HG03135 (cell line): Measurements from ENCODE around the gene SLCO2A1.

ENCODE experiments used
- ATAC-seq: cut with Tn5 transposase; IDR thresholded peaks from one replicate; pipeline ENCODE4 v1.9.1; 2021; ENCODE audit warnings: mild to moderate bottlenecking, moderate library complexity; ENCODE audit not compliant: unreplicated experiment

Gene SLCO2A1

DNA sequence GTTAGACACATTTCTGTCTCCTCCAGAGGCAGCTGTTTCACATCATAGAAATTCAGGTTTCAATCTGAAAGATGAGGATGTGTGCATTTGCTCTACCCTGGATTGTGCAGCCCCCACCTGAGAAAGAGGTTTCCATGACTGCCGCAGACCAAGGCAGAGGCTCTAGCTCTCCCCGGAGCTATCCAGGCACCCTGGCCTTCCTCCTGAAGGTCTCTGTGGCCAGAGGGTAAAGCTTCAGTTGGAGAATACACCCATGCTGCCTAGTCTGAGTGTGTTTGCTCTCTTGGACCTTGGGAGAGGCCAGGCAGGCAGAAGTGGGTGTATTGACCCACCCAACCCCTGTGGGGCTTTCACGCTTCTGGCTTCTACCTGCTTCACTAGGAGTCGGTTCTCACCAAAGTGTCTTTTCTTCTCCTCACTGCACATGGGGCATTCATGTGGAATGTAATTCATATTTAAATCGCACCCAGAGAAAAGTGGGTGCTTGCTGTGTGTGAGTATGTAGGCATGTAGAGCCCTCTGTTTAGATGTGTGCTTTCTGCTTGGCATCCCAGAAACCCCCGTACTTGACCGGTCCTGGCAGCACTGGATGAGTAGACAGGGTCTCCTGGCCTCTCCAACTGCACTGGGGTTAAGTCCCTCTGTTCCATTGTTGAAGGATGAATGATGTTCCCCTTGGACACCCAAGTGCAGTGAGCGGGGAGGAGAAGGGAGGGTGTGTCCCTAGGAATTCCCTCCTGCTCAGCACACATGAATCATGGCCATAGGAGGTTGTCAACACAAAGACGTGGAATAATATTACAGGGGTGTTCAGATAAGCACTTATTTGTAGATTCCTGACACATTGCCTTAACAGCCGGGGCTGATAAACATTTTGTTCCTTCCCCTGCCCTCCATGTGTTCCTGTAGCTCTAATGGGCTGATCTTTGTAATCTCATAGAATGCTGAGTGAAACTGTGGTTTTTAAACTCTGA is 113.8 kb downstream of the SLCO2A1 start:
- no peak for ATAC-seq

DNA sequence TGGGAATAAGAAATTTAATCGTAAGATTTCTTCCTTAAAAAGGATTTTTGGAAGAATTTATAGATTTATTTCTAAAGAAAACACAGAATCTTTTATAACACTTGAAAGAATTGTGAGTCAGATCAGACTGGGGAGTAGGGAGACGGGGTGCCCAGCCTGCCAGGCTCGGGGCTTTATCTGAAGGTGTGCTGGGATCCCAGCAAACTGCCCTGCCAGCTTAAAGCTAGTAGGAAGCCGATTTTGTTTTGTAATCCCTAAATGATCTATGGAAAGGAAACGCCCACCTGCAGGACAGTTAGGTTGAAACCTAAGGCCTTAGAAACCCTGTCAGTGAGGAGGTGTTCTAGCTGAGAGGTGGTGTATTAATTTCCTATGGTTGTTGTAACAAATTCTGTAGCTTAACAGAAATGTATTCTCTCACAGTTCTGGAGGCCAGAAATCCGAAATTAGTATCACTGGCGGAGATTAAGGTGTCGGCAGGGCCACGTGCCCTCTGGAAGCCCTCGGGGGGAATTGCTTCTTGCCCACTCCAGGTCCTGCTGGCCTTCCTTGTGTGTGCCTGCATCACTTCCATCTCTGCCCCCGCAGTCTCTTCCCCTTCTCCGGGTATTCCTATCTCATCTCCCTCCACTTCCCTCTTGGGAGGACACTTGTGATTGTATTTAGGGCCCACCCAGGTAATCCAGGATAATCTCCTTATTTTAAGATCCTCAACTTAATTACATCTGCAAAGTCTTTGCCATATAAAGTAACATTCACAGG is 114.7 kb downstream of the SLCO2A1 start:
- ATAC-seq, result no peak

DNA sequence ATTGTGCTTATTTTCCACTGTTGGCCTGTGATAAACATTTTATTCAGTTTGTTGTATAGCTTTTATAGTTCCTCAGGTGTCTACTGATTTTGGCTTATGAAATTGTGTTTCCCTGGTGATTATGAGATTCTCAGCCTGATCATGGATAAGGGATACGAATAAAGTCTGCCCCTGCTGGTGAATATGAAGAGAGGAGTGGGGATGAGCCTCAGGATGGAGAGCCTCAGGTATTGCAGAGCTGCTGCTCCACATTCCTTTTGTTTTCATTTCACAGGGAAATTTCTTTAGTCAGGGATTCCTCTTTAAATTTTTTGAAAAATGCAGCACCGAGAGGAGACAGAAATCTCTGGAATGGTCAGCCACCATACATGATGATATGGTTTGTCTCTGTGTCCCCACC is 119.3 kb downstream of the SLCO2A1 start:
- no peak for ATAC-seq

DNA sequence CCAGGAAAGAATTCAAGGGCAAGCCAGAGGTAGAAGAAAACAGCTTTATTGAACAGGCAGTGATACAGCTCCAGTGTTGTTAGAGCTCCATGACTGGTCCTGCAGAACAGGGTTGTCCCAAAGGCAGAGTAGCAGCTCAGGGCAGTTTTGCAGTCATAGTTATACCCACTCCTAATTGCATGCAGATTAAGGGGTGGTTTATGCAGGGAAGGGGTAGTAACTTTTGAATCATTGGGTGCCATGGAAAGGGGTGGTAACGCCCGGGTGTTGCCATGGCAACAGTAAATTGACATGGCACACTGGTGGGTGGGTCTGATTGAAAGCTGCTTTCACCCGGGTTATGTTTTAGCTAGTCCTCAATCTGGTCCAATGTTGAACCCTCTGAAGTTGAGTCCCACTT is 124.3 kb downstream of the SLCO2A1 start:
- ATAC-seq, result no peak

DNA sequence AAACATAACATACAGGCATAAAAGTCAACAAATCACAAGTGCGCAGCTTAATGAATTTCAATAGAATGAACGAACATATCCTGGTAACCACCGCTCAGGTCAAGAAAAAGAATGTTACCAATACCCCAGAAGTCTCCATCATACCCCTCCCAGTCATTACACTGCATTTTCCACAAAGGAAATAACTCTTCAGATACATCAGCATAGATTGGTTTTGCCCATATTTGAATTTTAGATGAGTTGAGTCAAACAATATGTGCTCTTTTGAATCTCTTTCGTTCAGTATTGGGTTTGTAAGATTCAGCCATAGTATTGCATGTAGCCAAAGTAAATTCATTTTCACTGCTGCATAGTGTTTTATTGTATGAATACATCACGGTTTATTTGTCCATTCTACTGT is 127.9 kb downstream of the SLCO2A1 start:
- ATAC-seq, result no peak

DNA sequence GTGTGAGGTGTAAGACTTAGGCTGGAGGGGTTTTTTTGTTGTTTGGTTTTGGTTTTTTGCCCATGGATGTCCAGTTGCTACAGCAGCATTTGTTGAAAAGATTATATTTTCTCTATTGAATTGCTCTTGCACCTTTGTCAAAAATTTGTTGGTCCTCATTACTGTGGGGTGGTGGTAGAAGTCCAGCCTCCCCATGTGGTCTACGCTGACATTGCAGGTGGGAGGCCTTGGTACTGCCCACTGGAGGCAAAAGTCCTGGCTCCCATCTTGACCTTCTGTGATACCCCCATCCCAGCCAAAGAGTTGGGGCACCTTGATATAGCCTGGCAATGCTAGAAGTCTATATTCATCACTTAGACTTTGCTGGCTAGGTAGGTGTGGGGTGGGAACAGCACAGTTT is 128.6 kb downstream of the SLCO2A1 start:
- no peak for ATAC-seq

DNA sequence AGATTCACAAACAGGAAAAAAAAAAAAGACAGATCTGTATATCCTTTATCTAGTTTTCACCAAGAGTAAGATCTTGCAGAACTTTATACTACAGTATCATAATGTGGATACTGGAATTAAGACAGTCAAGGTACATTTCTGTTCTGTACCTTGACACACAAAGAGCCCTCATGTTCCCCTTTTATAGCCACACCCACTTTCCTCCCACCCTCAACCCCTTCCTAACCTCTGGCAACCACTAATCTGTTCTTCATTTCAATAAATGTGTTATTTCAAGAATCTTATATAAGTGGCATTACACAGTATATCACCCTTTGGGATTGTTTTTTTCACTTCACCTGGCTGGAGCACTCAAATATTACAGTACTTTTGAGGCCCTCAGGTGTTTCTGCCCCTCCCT is 130.4 kb downstream of the SLCO2A1 start:
- no peak for ATAC-seq

DNA sequence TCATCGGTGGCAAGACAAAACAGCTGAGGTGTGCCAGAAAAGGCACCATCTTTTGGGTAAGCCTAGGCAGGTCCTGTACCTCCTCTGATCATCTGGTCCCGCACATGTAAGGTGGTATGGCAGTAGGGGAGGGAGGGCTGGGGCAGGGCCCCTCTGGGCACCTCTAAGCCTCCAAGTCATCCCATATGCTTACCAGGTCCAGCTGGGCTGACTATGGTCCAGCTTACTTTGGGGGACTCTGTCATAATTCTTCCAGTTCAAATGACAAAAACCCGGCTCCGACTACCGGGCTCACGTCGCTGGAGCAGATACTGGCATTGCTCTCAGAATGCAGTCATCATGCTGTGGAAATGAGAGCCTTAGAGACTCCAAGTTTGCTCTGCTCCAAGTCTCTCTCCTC is 132.2 kb downstream of the SLCO2A1 start:
- no peak for ATAC-seq

DNA sequence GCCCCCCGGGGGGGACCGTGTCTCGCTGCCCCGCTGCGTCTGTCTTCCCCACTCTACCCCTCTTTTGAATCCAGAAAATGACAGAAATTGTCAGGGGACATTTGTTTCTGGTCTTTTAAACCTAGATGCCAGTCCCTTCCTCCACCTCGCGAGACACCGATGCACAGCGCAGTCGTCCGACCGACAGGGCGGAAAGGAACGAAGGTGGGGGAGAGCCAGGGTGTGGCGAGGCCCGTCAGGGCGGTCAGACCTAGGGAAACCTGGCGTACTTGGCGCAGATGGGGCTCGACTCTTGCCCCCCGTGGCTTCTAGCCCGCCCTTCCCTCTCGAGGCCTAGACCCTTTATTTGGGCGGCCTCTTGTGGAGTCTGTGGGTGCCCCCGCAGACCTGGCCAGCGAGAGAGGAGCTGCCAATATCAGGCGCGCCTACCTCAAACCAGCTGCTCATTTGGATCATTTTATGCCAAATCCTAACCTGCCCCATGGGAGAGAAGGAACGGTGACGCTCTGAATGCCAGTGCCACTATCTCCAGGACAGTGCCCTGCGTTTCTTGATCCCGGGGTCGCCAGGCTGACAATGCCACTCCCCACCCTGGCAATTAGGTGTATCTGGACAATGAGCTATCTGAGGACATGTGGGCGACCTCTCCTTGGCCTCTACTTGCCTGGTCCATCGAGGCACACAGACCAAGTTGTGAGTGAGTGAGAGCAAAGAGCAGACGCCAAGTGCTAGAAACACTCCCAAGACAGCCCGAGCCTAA is 133.5 kb downstream of the SLCO2A1 start:
- no peak for ATAC-seq

DNA sequence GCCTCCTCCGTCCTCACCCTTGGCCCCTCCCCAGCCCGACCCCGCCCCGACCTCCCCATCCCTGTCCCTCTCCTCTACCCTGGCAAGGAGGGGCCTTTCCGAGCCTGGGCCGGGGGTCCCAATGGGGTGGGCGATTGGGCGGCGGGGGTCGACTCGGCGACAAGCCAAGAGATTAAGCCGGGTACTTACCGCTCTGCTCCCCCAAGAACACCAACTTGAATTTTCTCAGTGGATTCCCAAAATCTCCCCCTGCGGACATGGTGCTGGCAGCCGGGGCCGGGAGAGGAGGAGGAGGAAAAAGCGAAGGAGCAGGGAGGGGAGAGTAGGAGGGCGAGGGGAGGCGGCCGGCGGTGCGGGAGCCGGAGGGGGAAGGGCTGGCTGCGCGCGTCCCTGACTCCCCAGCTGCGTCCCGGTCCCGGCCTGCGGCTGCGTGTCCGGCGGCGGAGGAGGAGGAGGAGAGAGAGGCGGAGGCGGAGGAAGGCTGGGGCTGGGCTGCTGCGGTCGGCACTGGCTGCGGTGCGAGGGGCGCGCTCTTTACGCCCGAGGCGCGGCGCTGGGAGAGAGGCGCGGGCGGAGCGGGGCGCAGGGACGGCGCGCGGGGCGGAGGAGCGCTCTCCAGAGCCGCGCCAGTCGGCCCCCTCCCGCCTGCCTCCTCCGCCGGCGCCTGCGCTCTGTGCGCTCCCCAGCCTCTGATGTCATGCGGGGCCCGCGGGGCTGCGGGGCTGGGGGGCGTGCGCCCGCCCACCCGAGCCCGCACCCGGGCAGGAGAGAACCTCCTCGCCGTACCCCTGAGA is 134.3 kb downstream of the SLCO2A1 start, which contains the start of gene RAB6B:
Gene RAB6B (minus strand): TSS at position 675 of the 794 bp plus-strand sequence. CDS start 416 bp downstream, at position 259.
- ATAC-seq, result no peak

DNA sequence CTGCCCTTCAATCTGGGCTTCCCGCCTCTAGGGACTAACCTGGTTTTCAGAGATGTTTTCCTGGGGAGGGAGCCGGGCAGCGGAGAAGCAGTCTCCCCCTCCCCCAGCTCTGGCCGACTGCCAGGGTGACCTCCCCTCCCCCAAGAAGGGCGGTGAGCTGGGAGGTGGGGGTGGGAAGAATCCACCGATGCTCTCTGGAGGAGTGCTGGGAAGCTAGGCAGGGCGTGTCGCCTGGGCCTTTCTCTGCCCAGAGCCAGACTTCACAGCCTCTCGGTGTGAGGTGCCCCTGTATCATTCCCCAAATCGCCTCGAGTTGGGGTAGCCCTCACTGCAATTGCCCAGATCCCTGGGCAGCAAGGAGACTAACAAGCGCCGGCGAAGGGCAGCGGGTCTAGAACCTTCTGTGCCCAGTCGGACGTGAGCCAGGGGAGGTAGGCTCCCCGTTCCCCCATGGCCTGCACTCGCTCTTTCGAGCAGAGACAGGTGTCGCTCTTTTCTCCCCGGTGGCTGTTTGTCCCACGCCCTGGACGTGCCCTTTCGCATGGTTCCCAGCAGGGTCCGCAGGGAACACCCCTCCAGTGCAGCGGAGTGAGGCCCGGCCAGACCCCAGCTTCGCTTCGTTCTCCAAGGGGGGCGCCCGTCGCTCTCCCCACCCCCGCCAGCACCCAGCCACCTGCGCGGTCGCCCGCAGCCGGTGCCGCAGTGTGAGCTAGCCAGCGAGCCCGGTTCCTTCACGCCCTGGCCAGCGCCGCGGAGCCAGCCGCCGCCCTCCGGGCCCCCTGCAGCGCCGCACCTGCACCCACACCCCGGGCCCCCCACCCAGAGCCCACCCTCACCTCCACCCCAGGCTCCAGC is 135.1 kb downstream of the SLCO2A1 start:
- no peak for ATAC-seq

DNA sequence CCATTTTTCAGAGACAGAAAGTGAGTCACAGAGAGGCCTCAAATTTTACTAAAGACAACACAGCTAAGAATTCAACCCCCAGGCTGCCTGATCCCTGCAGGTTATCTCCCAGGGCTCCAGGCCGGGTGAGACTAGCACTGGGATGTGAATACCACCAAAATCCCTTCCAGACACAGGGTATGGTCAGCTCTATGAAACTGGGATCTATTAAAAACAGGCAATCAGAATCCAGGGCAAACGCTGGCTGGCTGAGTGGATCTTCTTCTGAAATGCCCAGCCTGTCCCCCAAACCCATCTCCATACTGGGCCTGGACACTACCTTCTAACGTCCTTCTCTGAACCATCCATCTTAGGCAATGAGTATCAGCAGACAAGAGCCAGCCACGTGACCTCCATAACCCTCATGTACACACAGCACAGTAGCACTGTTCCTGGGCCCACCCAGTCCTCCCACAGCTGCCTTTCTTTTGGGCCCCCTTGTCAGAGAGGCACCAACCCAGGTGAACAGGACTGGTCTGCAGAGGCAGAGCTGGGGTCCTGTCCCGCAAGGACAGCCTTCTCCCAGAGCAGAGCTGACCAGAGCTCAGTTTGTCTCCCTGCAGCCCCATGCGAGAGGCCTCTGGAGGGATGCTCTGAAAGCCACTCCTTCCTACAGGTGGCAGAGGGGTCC is 135.9 kb downstream of the SLCO2A1 start:
- no peak for ATAC-seq

DNA sequence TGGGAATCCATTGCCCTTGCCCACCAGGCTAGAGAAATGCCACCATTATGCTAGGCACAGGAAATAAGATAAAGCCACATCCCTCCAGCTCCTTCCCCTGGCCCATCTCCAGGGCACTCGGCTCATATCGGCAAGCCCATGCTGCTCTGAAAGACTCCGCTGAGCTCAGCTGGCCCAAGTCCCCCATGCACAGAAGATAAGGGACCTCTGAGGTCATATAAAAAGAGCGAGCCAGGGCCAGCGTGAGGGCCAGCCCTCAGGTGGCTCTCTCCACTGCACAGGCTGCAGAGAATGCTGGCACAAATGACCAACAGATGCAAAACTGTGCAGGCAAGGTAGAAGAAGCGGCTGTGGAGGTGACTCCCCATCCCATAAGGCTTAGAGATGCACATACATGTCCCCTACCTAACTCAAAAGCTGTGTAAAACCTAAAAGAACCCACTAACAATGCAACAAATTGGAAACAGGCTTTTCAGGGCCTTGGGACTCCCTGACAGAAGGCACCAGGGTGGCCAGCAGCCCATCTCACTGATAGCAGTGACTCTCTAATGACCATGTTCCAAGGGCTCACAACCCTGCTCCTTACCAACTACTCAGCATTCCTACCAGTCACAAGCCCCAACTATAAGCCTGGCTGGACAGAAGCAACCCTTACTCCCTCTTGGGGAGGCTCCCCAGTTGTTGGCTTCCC is 137.0 kb downstream of the SLCO2A1 start:
- no peak for ATAC-seq

DNA sequence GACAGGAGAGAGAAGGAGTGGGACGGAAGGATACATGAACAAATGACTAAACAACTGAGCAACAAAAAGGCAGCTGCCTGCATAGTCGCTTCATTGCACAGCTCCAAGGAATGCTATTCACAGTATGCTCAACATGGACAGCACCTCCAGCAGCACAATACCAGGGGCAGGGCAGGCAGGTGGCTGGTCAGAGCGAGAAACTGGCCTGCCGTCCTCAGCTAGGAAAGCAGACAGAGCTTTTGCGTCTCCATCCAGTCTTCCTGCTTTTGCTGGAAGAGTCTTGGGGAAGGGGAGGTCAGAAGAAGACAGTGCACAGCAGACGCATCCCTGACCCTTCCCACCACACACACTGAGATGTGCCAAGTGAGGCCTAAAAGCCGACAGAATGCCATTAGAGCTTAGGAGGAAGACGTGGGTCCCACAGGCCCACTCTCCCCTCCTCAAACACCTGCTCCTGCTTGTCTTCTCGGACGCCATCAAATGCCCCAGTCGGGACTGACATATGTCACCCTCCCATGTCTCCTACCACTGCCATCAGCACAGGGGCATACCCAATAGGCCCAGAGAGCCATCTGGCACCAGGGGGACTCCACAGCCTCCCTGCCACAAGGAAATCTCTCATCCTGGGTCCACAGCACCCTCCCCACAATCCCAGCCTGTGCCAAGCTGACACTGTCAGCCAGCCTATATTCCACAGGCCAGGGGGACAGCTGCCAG is 137.9 kb downstream of the SLCO2A1 start:
- no peak for ATAC-seq

DNA sequence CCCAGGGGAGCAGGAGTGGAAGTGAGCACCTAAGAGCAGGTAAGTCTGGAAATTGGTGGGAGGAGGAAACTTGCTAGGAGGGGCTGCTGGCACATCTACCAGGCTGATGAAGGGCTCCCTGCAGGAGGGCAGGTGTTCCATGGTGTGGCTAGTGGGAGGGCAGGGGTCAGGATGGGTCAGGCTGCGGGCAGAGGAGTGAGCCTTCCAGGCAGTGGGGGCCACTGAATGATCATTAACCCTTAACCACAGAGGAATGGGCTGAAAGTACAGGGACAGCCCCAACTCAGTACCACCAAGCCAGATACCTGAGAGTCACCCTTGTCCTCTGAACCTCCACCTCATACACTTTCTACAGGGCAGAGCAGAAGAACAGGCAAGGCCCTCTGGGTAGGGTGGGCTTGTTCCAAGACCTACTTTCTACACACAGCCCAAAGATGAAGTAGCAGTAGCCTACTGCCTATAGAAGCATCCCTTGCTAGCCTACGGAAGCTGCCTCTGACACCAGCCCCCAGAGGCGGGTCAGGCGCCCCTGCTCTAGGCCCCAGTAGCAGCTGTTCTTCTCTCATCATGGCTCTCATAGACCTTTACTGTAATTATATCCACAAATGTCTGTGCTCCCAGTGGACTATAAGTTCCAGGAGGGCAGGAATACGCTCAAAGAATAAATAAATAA is 138.6 kb downstream of the SLCO2A1 start:
- ATAC-seq, result no peak

DNA sequence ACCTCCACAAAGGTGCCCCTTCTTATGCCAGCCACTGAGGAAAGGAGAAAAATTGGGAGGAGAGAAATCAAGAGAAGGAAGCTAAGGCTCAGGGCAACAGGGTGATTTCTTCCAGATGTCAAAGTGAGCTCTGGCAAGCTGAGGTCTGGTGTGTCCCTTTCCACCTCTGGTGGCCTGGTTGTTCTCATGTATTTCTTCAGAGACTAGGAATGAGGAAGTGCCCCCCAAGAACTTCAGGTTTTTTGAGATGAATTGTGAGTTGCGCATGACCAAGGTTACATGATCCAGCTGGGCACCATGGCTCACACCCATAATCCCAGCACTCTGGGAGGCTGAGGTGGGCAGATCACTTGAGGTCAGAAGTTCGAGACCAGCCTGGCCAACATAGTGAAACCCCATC is 139.7 kb downstream of the SLCO2A1 start:
- ATAC-seq, result no peak

DNA sequence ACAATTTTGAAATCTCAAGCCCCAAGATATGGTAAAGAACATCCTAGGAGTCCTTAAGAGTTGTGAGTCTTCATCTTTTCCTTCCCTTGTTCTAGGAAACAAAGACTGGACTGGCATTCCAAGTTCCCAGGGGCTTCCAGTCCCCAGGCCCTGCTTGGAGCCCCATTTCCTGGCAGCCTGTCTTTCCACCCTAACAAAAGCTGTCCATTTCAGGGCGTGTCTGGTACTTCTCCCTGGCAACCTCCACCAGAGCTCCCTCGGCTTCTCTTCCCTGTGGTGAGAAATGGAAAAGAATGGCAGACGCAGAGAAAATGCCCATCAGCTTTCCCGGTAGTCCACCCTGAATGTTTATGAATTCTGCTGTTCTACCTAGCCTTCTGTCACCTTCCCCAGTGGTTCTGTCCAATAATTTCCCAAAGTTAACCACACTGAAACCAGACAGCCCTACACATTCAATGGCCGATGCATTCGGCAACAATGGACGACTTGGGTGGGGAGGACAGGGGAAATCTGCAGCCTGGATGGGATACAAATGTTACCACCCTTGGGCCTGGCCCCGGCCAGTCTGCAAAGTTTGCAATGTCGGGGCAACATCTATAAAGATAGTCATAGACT is 140.9 kb downstream of the SLCO2A1 start:
- ATAC-seq, result no peak
